ENCODE results near the gene FTSJ3. TPM values are rescaled to one million over a fixed set of nuclear protein-coding genes. Genes with fewer than 3 reads are reported as not detected.

The FTSJ3 gene
- total RNA-seq, 1 experiment from 2014 or later = 75.9 TPM

GRCh38 chr17:63785556-63785955 is 41.9 kb downstream of the FTSJ3 start:
- Mint-ChIP-seq H3K36me3 (ENCODE audit: insufficient read depth, unreplicated experiment) (peaks cover 90% of the 10 kb centered on the region), H3K4me3 (ENCODE audit: unreplicated experiment) (no peak overlapping the region), H3K27ac (ENCODE audit: unreplicated experiment) (no peak overlapping the region), H3K4me1 (ENCODE audit: low read depth, unreplicated experiment) (peaks cover 19% of the 10 kb centered on the region), H3K9me3 (ENCODE audit: unreplicated experiment) (no peaks in the 10 kb centered on the region), H3K27me3 (ENCODE audit: insufficient read depth, unreplicated experiment) (no peaks in the 10 kb centered on the region)
- POLR2A ChIA-PET = no interaction called here
- CTCF ChIA-PET = no interaction called here
- DNase-seq = no peak
- Histone ChIP-seq H3K4me3 (ENCODE audit: low read depth, low read length) (no peak overlapping the region), H3K4me1 (no peaks in the 10 kb centered on the region), H3K27me3 (replicated peaks; ENCODE audit: control insufficient read depth, insufficient read depth, low read length) (no peaks in the 10 kb centered on the region), H3K36me3 (ENCODE audit: control insufficient read depth, insufficient read depth, low read length) (peaks cover 2% of the 10 kb centered on the region; the same call in 1 of the 2 replicates), H3K9me3 (no peaks in the 10 kb centered on the region)
- no TSS peak for BruUV-seq (replicated peaks)
- intact Hi-C loops (cut with micrococcal nuclease; ENCODE audit: unreplicated experiment) = no loop called here
- no peak for TF ChIP-seq CTCF (IDR thresholded peaks at IDR 0.05; ENCODE audit: insufficient read depth in 1 of 2, low read depth in 1 of 2, low read length in 1 of 2, severe bottlenecking in 1 of 2, unreplicated experiment in 1 of 2)

- H3K36me3 Mint-ChIP-seq (ENCODE audit: insufficient read depth, unreplicated experiment) = peaks cover 87% of the 10 kb centered on the region
- Histone ChIP-seq H3K36me3 (ENCODE audit: control insufficient read depth, insufficient read depth, low read length) (peaks cover 2% of the 10 kb centered on the region; the same call in 1 of the 2 replicates), H3K9me3 (no peaks in the 10 kb centered on the region), H3K4me3 (ENCODE audit: low read depth, low read length) (no peak overlapping the region), H3K4me1 (no peaks in the 10 kb centered on the region), H3K27me3 (replicated peaks; ENCODE audit: control insufficient read depth, insufficient read depth, low read length) (no peaks in the 10 kb centered on the region)
- H3K27ac Mint-ChIP-seq (ENCODE audit: unreplicated experiment) = no peak overlapping the region
- intact Hi-C loops (cut with micrococcal nuclease; ENCODE audit: unreplicated experiment) = no loop called here
- no peak for DNase-seq
- no peak overlapping the region for H3K4me3 Mint-ChIP-seq (ENCODE audit: unreplicated experiment)
- no TSS peak for BruUV-seq (replicated peaks)
- no peaks in the 10 kb centered on the region for H3K9me3 Mint-ChIP-seq (ENCODE audit: unreplicated experiment)
- H3K4me1 Mint-ChIP-seq (ENCODE audit: low read depth, unreplicated experiment) = peaks cover 19% of the 10 kb centered on the region
- CTCF ChIA-PET = interaction anchor here (1.3 kb wide), 1 partner anchor 10 kb away, joined by 6 read pairs; the partner anchor contains the start of genes CCDC47 and DDX42
- no peaks in the 10 kb centered on the region for H3K27me3 Mint-ChIP-seq (ENCODE audit: insufficient read depth, unreplicated experiment)
- no peak for TF ChIP-seq CTCF (IDR thresholded peaks at IDR 0.05; ENCODE audit: insufficient read depth in 1 of 2, low read depth in 1 of 2, low read length in 1 of 2, severe bottlenecking in 1 of 2, unreplicated experiment in 1 of 2)
- POLR2A ChIA-PET = no interaction called here
Measured at GRCh38 chr17:63783522-63783921, 43.9 kb downstream of the FTSJ3 start.

DNA sequence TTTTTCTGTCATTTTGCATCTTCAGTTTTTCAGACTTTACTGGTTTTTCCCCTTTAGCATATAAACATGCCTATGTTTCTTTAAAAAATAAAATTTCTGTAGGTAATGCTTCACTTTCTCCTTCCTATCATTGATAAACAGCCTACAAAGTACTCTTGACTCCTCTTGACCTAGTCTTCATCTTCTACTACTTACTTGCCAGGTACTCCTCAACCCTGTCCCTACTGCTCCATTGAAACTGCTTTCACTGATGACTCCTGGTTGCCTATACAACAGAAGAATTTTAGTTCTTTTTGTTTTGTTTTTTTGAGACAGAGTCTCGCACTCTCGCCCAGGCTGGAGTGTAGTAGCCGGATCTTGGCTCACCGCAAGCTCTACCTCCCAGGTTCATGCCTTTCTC is 46.5 kb downstream of the FTSJ3 start:
- H3K27me3 Mint-ChIP-seq (ENCODE audit: insufficient read depth, unreplicated experiment) = no peaks in the 10 kb centered on the region
- intact Hi-C loops (cut with micrococcal nuclease; ENCODE audit: unreplicated experiment) = no loop called here
- Histone ChIP-seq H3K9me3 (no peaks in the 10 kb centered on the region), H3K4me3 (ENCODE audit: low read depth, low read length) (no peak overlapping the region), H3K4me1 (no peaks in the 10 kb centered on the region), H3K36me3 (ENCODE audit: control insufficient read depth, insufficient read depth, low read length) (peaks cover 3% of the 10 kb centered on the region), H3K27me3 (replicated peaks; ENCODE audit: control insufficient read depth, insufficient read depth, low read length) (no peaks in the 10 kb centered on the region)
- TF ChIP-seq CTCF (IDR thresholded peaks at IDR 0.05; ENCODE audit: insufficient read depth in 1 of 2, low read depth in 1 of 2, low read length in 1 of 2, severe bottlenecking in 1 of 2, unreplicated experiment in 1 of 2) = no peak
- CTCF ChIA-PET = interaction anchor here (1.5 kb wide), 1 partner anchor 45 kb away, joined by 3 read pairs; no protein-coding TSS in a partner anchor
- BruUV-seq (replicated peaks) = no TSS peak
- no peak for DNase-seq
- no peaks in the 10 kb centered on the region for H3K9me3 Mint-ChIP-seq (ENCODE audit: unreplicated experiment)
- peaks cover 25% of the 10 kb centered on the region for H3K4me1 Mint-ChIP-seq (ENCODE audit: low read depth, unreplicated experiment)
- POLR2A ChIA-PET = no interaction called here
- H3K4me3 Mint-ChIP-seq (ENCODE audit: unreplicated experiment) = no peak overlapping the region
- H3K36me3 Mint-ChIP-seq (ENCODE audit: insufficient read depth, unreplicated experiment) = peaks cover 88% of the 10 kb centered on the region
- H3K27ac Mint-ChIP-seq (ENCODE audit: unreplicated experiment) = peak overlapping the region; percentile 1

All from Caco-2 (cell line).